HG03196 (cell line): Measurements from ENCODE around the gene HES7.
"Not testable (repeated sequence)": the region's sequence is repeated elsewhere in the genome, so short reads cannot be mapped to it uniquely, and the experiment has no call there.

Experiments
- ATAC-seq: cut with Tn5 transposase; IDR thresholded peaks from one replicate; pipeline ENCODE4 v1.9.1; 2021; ENCODE audit not compliant: unreplicated experiment

HES7 gene

GRCh38 chr17:8123695-8124349, at the start of gene HES7:
Gene HES7 (minus strand): TSS chr17:8124106. CDS start chr17:8124084, 22 bp downstream.
- ATAC-seq: no peak

GRCh38 chr17:8173056-8173870, 49.4 kb upstream of the HES7 start:
- peak; percentile 76 for ATAC-seq

GRCh38 chr17:8170186-8170585, 46.3 kb upstream of the HES7 start:
- not testable (repeated sequence) for ATAC-seq

GRCh38 chr17:8167526-8167925, 43.6 kb upstream of the HES7 start:
- no peak for ATAC-seq

- ATAC-seq: no peak
Observed at GRCh38 chr17:8166731-8167130, 42.8 kb upstream of the HES7 start.

- no peak for ATAC-seq
Observed at GRCh38 chr17:8164815-8165131, 40.9 kb upstream of the HES7 start.

GRCh38 chr17:8163978-8164814, 40.3 kb upstream of the HES7 start:
- ATAC-seq: no peak

- ATAC-seq: no peak
Observed at GRCh38 chr17:8162997-8163977, 39.4 kb upstream of the HES7 start.

- no peak for ATAC-seq
Observed at GRCh38 chr17:8162233-8162996, 38.5 kb upstream of the HES7 start, which contains the start of gene VAMP2. Gene VAMP2 (minus strand): TSS chr17:8162948. CDS start chr17:8162879, 69 bp downstream.

- ATAC-seq: no peak
Observed at GRCh38 chr17:8161289-8162232, 37.7 kb upstream of the HES7 start.

GRCh38 chr17:8160741-8161221, 36.9 kb upstream of the HES7 start:
- ATAC-seq: no peak

GRCh38 chr17:8160224-8160577, 36.3 kb upstream of the HES7 start:
- ATAC-seq: no peak

- ATAC-seq: no peak
Observed at GRCh38 chr17:8159459-8160223, 35.7 kb upstream of the HES7 start.

GRCh38 chr17:8159032-8159400, 35.1 kb upstream of the HES7 start:
- ATAC-seq: no peak

GRCh38 chr17:8158267-8159031, 34.5 kb upstream of the HES7 start:
- peak; percentile 25 for ATAC-seq

GRCh38 chr17:8156246-8156992, 32.5 kb upstream of the HES7 start:
- peak; percentile 69 for ATAC-seq

- ATAC-seq: no peak
Observed at GRCh38 chr17:8155996-8156245, 32.0 kb upstream of the HES7 start.
